Measurements from ENCODE around the gene SLC35F6. TPM values are rescaled to one million over a fixed set of nuclear protein-coding genes. Genes with fewer than 3 reads are reported as not detected.

SLC35F6 gene
- polyA plus RNA-seq, 2 of the 4 experiments (the other 2 are of a cell fraction), result 41.3 to 46.9 TPM

DNA sequence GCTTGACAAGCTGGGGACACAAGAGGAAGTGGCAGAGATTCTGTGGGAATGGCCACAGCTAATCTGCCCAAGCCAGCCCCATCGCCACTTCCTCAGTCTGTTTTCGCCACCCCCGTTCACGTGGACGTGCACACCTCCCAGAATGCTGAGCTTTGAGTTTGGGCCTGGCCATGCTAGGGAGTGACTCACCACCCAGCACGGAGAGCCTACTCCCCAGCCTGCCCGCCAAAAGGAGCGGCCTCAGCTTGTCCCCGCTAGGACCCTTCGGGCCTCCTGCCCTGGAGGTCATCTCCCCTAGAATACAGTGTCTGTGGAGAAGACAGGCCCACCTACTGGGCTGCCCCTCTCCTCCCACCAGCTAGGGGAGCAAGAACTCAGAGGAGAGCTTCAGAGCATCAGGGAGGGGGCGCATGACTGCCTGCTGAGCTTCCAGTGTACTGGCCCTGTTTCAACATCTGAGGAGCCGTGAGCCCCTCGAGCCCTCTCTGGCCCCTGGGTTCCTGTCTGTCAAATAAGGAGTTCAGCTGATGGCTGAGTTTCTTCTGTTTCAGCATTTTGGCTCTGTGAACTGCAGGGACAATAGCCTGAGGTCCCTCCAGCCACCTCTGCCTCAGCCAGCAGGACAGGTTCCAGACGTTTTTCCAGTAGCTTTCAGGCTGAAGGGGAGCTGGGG, 5.1 kb downstream of the SLC35F6 start (continued):
- TF ChIP-seq REST (IDR thresholded peaks at IDR 0.05) (no peak), TP53 (CRISPR knock-in tag; IDR thresholded peaks at IDR 0.05) (no peak), MAX (IDR thresholded peaks at IDR 0.05) (peak; percentile 89), MAFK (IDR thresholded peaks at IDR 0.05; ENCODE audit: partially characterized antibody) (peak; percentile 94), NR3C1 (IDR thresholded peaks at IDR 0.05) (no peak), HOXA7 (CRISPR knock-in tag; IDR thresholded peaks at IDR 0.05) (no peak), RNF2 (IDR thresholded peaks at IDR 0.05; ENCODE audit: borderline replicate concordance, low read depth) (no peak), EHMT2 (IDR thresholded peaks at IDR 0.05; ENCODE audit: low read depth) (no peak), ATOH8 (CRISPR knock-in tag; IDR thresholded peaks at IDR 0.05; ENCODE audit: low read depth) (no peak), ZNF302 (CRISPR knock-in tag; IDR thresholded peaks at IDR 0.05) (no peak), HOXB5 (CRISPR knock-in tag; IDR thresholded peaks at IDR 0.05) (no peak)
- TF ChIP-seq, protein P1, sequence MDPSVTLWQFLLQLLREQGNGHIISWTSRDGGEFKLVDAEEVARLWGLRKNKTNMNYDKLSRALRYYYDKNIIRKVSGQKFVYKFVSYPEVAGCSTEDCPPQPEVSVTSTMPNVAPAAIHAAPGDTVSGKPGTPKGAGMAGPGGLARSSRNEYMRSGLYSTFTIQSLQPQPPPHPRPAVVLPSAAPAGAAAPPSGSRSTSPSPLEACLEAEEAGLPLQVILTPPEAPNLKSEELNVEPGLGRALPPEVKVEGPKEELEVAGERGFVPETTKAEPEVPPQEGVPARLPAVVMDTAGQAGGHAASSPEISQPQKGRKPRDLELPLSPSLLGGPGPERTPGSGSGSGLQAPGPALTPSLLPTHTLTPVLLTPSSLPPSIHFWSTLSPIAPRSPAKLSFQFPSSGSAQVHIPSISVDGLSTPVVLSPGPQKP (IDR thresholded peaks at IDR 0.05; ENCODE audit: low read depth, low read length), result no peak

DNA sequence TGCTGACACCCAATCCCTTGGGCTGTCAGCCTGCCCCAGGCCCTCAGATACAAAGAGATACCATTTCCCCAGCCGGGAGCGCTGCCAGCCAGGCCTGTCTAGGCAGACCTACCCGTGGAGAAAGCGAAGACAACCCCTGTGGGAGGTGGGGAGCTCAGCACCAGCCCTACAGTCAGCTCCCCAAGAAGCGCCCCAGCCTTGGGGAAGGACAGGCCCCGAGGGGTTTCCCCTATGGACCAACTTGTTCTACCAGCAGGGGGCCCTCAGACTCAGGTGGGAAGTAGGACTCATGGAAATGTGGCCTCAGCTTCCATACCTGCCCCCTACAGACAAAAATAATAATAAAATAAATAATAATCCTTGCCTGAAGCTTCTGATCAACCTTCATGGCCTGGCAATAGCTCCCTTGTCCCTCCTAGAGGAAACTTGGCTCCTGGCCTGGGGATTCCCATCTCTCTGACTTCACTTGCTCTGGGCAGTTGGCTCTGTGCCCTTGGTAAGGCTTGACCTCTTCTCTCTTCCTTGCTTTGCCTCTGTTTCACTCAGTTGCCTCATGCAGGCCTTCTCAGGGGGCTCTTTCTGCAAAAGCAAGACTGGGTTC, 7.0 kb downstream of the SLC35F6 start:
- ChIA-PET CTCF (interaction anchor here (0.6 to 3.4 kb wide), 12 partner anchors 9 to 193 kb away, joined by 3 to 16 read pairs (median 4); partner anchors contain the start of gene CENPA), POLR2A (interaction anchor here (0.6 kb wide), 1 partner anchor 14 kb away, joined by 3 read pairs; no protein-coding TSS in a partner anchor)
- Histone ChIP-seq H3K9me3 (no peaks in the 10 kb centered on the region), H3K4me2 (peak overlapping the region; percentile 65), H3K4me3 (peak overlapping the region; percentile 9; the same call in 1 of the 3 replicates), H3K27ac (peak overlapping the region; percentile 85 to 95), H3K4me1 (peaks cover 78% of the 10 kb centered on the region)
- no peak for FAIRE-seq
- TF ChIP-seq CEBPB (IDR thresholded peaks at IDR 0.05) (0 out of 4 replicates have a peak, but pooled peaks of 1 of the 2 experiments have one; percentile 19), EP300 (IDR thresholded peaks at IDR 0.05) (peak in 1 of 2 experiments; percentile 47; a peak in 1 of 5 replicates), CTCF (IDR thresholded peaks at IDR 0.05) (peak; percentile 50), REST (IDR thresholded peaks at IDR 0.05) (no peak), RAD21 (conservative IDR thresholded peaks at IDR 0.05 in 1 of 2, IDR thresholded peaks at IDR 0.05 in 1 of 2) (peak in 1 of 2 experiments; percentile 31; a peak in 2 of 5 replicates), SMC3 (IDR thresholded peaks at IDR 0.05) (peak; percentile 26; the same call in 1 of the 3 replicates), RCOR1 (IDR thresholded peaks at IDR 0.05; ENCODE audit: low read depth, low read length) (no peak)
- DNase-seq (ENCODE audit: low read depth in 1 of 2, low spot score in 1 of 2), result peak; percentile 37 to 78
- ATAC-seq, result peak; percentile 28 to 64; a peak in 5 of 6 replicates
- WGBS (ENCODE audit: missing lambda C conversion rate), result 41% methylated on average over 6 of the region's 6 CpGs
